Transverse colon (tissue), 4 donors: Measurements from ENCODE around the gene RABL6.

Experiments used
- EP300 ChIP-seq: sonication (generic); formaldehyde crosslinking; IDR thresholded peaks from one replicate; pipeline ENCODE4 v1.6.1; 2017; ENCODE audit warnings: antibody characterized with exemption, low read depth
- POLR2A ChIP-seq: fragments of 450-650 bp; IDR thresholded peaks from one replicate; pipeline ENCODE4 v1.6.1; 2016; ENCODE audit warnings: antibody characterized with exemption, mild to moderate bottlenecking, moderate library complexity
- POLR2AphosphoS5 ChIP-seq, 3 donors: sonication (generic); formaldehyde crosslinking; IDR thresholded peaks; one replicate each; pipeline ENCODE4 v1.6.1; 2016; ENCODE audit warnings: antibody characterized with exemption in 3 of 3
- TF ChIP-seq, protein P1 (sequence below), 5 experiments: fragments of 200-600 bp in 3 of 5; fragments of 450-650 bp in 2 of 5; sonication (generic) in 3 of 5; IDR thresholded peaks; 1 replicate in 2 of 5; 2 replicates in 3 of 5; pipeline ENCODE4 v1.5.1; 2016 to 2017; ENCODE audit warnings: antibody characterized with exemption in 5 of 5, inconsistent platforms in 3 of 5, mild to moderate bottlenecking in 2 of 5, moderate library complexity in 1 of 5

DNA sequence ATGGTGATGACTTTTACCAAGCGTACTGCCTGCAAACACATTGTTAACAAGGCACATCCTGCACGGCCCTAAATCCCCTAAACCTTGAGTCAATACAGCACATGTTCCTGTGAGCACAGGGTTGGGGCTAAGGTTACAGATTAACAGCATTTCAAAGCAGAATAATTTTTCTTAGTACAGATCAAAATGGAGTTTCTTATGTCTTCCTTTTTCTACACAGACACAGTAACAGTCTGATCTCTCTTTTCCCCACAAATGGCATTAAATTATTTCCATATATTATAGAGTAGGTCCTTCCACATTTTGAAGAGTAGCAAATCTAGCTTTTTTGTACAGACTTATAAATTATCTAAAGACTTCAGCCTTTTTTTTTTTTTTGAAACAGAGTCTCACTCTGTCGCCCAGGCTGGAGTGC is 18.2 kb upstream of the RABL6 start:
- TF ChIP-seq, protein P1, sequence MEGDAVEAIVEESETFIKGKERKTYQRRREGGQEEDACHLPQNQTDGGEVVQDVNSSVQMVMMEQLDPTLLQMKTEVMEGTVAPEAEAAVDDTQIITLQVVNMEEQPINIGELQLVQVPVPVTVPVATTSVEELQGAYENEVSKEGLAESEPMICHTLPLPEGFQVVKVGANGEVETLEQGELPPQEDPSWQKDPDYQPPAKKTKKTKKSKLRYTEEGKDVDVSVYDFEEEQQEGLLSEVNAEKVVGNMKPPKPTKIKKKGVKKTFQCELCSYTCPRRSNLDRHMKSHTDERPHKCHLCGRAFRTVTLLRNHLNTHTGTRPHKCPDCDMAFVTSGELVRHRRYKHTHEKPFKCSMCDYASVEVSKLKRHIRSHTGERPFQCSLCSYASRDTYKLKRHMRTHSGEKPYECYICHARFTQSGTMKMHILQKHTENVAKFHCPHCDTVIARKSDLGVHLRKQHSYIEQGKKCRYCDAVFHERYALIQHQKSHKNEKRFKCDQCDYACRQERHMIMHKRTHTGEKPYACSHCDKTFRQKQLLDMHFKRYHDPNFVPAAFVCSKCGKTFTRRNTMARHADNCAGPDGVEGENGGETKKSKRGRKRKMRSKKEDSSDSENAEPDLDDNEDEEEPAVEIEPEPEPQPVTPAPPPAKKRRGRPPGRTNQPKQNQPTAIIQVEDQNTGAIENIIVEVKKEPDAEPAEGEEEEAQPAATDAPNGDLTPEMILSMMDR (IDR thresholded peaks at IDR 0.05), result no peak
- no peak for TF ChIP-seq POLR2AphosphoS5 (IDR thresholded peaks at IDR 0.05)
- no peak for TF ChIP-seq POLR2A
- TF ChIP-seq EP300, result no peak
